ENCODE data around the gene ATG4C. TPM values are rescaled to one million over a fixed set of nuclear protein-coding genes. Genes with fewer than 3 reads are reported as not detected.
"Not testable (repeated sequence)": the region's sequence is repeated elsewhere in the genome, so short reads cannot be mapped to it uniquely, and the experiment has no call there.

ATG4C gene
- total RNA-seq, 1 donor = 9.5 TPM

GRCh38 chr1:62774006-62774405 lies 9.9 kb upstream of the ATG4C start:
- no peak overlapping the region for H3K4me3 ChIP-seq (ENCODE audit: low read depth, low read length)
- DNase-seq (ENCODE audit: low read depth) = no peak
- TF ChIP-seq CTCF (IDR thresholded peaks at IDR 0.05; ENCODE audit: insufficient read depth, low read depth, low read length) = no peak

- no peak for DNase-seq (ENCODE audit: low read depth)
- H3K4me3 ChIP-seq (ENCODE audit: low read depth, low read length) = no peak overlapping the region
- TF ChIP-seq CTCF (IDR thresholded peaks at IDR 0.05; ENCODE audit: insufficient read depth, low read depth, low read length) = no peak
These were observed 8.8 kb upstream of the ATG4C start for GRCh38 chr1:62774971-62775595.

GRCh38 chr1:62778208-62778607 lies 5.7 kb upstream of the ATG4C start:
- no peak for DNase-seq (ENCODE audit: low read depth)
- no peak for TF ChIP-seq CTCF (IDR thresholded peaks at IDR 0.05; ENCODE audit: insufficient read depth, low read depth, low read length)
- H3K4me3 ChIP-seq (ENCODE audit: low read depth, low read length) = no peak overlapping the region

- peak; percentile 88 for DNase-seq (ENCODE audit: low read depth)
- TF ChIP-seq CTCF (IDR thresholded peaks at IDR 0.05; ENCODE audit: insufficient read depth, low read depth, low read length) = no peak
- H3K4me3 ChIP-seq (ENCODE audit: low read depth, low read length) = no peak overlapping the region
These were observed 1.9 kb upstream of the ATG4C start for GRCh38 chr1:62781841-62782543.

GRCh38 chr1:62782544-62783212 lies 1.3 kb upstream of the ATG4C start:
- peak overlapping the region; percentile 90 for H3K4me3 ChIP-seq (ENCODE audit: low read depth, low read length)

GRCh38 chr1:62784509-62785365 lies 805 bp downstream of the ATG4C start:
- no peak for DNase-seq (ENCODE audit: low read depth)
- TF ChIP-seq CTCF (IDR thresholded peaks at IDR 0.05; ENCODE audit: insufficient read depth, low read depth, low read length) = no peak
- H3K4me3 ChIP-seq (ENCODE audit: low read depth, low read length) = peak overlapping the region; percentile 90

More at GRCh38 chr1:62782544-62783212, 1.3 kb upstream of the ATG4C start:
- DNase-seq (ENCODE audit: low read depth) = not testable (repeated sequence)

Data from fibroblast of villous mesenchyme (primary cell).